HEK293 (cell line): Measurements from ENCODE around the gene HPS6.

Experiments
- GLIS1 ChIP-seq: fragments of 450-650 bp; formaldehyde crosslinking; IDR thresholded peaks from 2 replicates; pipeline ENCODE4 v1.5.1; 2016; ENCODE audit warnings: missing biosample characterization, missing genetic modification characterization
- KLF10 ChIP-seq: fragments of 450-650 bp; IDR thresholded peaks from 2 replicates; pipeline ENCODE4 v1.5.1; 2018; ENCODE audit warnings: missing biosample characterization, mild to moderate bottlenecking, missing genetic modification characterization
- PRDM1 ChIP-seq: fragments of 450-650 bp; formaldehyde crosslinking; IDR thresholded peaks from 2 replicates; pipeline ENCODE4; 2016; ENCODE audit warnings: missing biosample characterization, missing genetic modification characterization
- SCRT1 ChIP-seq: fragments of 450-650 bp; formaldehyde crosslinking; IDR thresholded peaks from 2 replicates; pipeline ENCODE4 v1.5.1; 2016; ENCODE audit warnings: missing biosample characterization, missing genetic modification characterization, borderline replicate concordance
- ZBTB7A ChIP-seq: fragments of 450-650 bp; formaldehyde crosslinking; IDR thresholded peaks from 2 replicates; pipeline ENCODE4 v1.5.1; 2016; ENCODE audit warnings: low read depth, missing biosample characterization, missing genetic modification characterization
- ZIC2 ChIP-seq: fragments of 450-650 bp; formaldehyde crosslinking; IDR thresholded peaks from 2 replicates; pipeline ENCODE4 v1.5.1; 2016; ENCODE audit warnings: missing biosample characterization, missing genetic modification characterization
- ZNF121 ChIP-seq: fragments of 450-650 bp; formaldehyde crosslinking; IDR thresholded peaks from 2 replicates; pipeline ENCODE4 v1.5.1; 2016; ENCODE audit warnings: missing biosample characterization, missing genetic modification characterization
- ZNF133 ChIP-seq: fragments of 450-650 bp; formaldehyde crosslinking; IDR thresholded peaks from 2 replicates; pipeline ENCODE4 v1.5.1; 2016; ENCODE audit warnings: missing biosample characterization, missing genetic modification characterization
- ZNF155 ChIP-seq: fragments of 450-650 bp; formaldehyde crosslinking; IDR thresholded peaks from 2 replicates; pipeline ENCODE4 v1.5.1; 2016; ENCODE audit warnings: missing biosample characterization, missing genetic modification characterization
- ZNF174 ChIP-seq: fragments of 450-650 bp; formaldehyde crosslinking; IDR thresholded peaks from 2 replicates; pipeline ENCODE4 v1.5.0; 2017; ENCODE audit warnings: missing biosample characterization, mild to moderate bottlenecking, missing genetic modification characterization
- ZNF202 ChIP-seq: fragments of 450-650 bp; formaldehyde crosslinking; IDR thresholded peaks from 2 replicates; pipeline ENCODE4 v1.5.1; 2016; ENCODE audit warnings: missing biosample characterization, missing genetic modification characterization, borderline replicate concordance
- ZNF211 ChIP-seq: fragments of 450-650 bp; formaldehyde crosslinking; IDR thresholded peaks from 2 replicates; pipeline ENCODE4 v1.5.1; 2016; ENCODE audit warnings: low read depth, missing biosample characterization, missing genetic modification characterization
- ZNF248 ChIP-seq: fragments of 450-650 bp; formaldehyde crosslinking; IDR thresholded peaks from 2 replicates; pipeline ENCODE4 v1.5.1; 2017; ENCODE audit warnings: missing biosample characterization, missing genetic modification characterization
- ZNF394 ChIP-seq: fragments of 450-650 bp; formaldehyde crosslinking; IDR thresholded peaks from 2 replicates; pipeline ENCODE4 v1.5.1; 2016; ENCODE audit warnings: missing biosample characterization, missing genetic modification characterization, mild to moderate bottlenecking, moderate library complexity, borderline replicate concordance
- ZNF416 ChIP-seq: fragments of 450-650 bp; formaldehyde crosslinking; IDR thresholded peaks from 2 replicates; pipeline ENCODE4 v1.5.1; 2016; ENCODE audit warnings: missing biosample characterization, missing genetic modification characterization
- ZNF521 ChIP-seq: fragments of 450-650 bp; formaldehyde crosslinking; IDR thresholded peaks from 2 replicates; pipeline ENCODE4 v1.5.1; 2017; ENCODE audit warnings: missing biosample characterization, mild to moderate bottlenecking, missing genetic modification characterization
- ZNF549 ChIP-seq: fragments of 450-650 bp; IDR thresholded peaks from 2 replicates; pipeline ENCODE4 v1.5.1; 2018; ENCODE audit warnings: missing biosample characterization, missing genetic modification characterization, mild to moderate bottlenecking, inconsistent platforms, moderate library complexity
- ZNF555 ChIP-seq: fragments of 450-650 bp; formaldehyde crosslinking; conservative IDR thresholded peaks from 2 replicates; pipeline ENCODE4 v1.5.1; 2017; ENCODE audit warnings: missing biosample characterization, mild to moderate bottlenecking, missing genetic modification characterization, inconsistent platforms
- ZNF677 ChIP-seq: fragments of 450-650 bp; IDR thresholded peaks from 2 replicates; pipeline ENCODE4 v1.5.0; 2018; ENCODE audit warnings: missing biosample characterization, mild to moderate bottlenecking, missing genetic modification characterization, moderate library complexity
- ZNF707 ChIP-seq: fragments of 450-650 bp; formaldehyde crosslinking; IDR thresholded peaks from 2 replicates; pipeline ENCODE4 v1.5.1; 2016; ENCODE audit warnings: missing biosample characterization, missing genetic modification characterization
- ZNF76 ChIP-seq: fragments of 450-650 bp; formaldehyde crosslinking; IDR thresholded peaks from 2 replicates; pipeline ENCODE4; 2016; ENCODE audit warnings: low read depth, missing biosample characterization, missing genetic modification characterization, borderline replicate concordance
- ZNF768 ChIP-seq: fragments of 450-650 bp; formaldehyde crosslinking; IDR thresholded peaks from 2 replicates; pipeline ENCODE4 v1.5.1; 2018; ENCODE audit warnings: missing biosample characterization, mild to moderate bottlenecking, missing genetic modification characterization
- ZNF792 ChIP-seq: fragments of 450-650 bp; formaldehyde crosslinking; IDR thresholded peaks from 2 replicates; pipeline ENCODE4 v1.5.1; 2016; ENCODE audit warnings: missing biosample characterization, missing genetic modification characterization
- ZNF843 ChIP-seq: fragments of 450-650 bp; formaldehyde crosslinking; IDR thresholded peaks from 2 replicates; pipeline ENCODE4 v1.5.1; 2016; ENCODE audit warnings: missing biosample characterization, missing genetic modification characterization
- ZSCAN23 ChIP-seq: fragments of 450-650 bp; formaldehyde crosslinking; IDR thresholded peaks from 2 replicates; pipeline ENCODE4 v1.5.1; 2016; ENCODE audit warnings: missing biosample characterization, missing genetic modification characterization
- TF ChIP-seq, protein P1 (sequence below): fragments of 450-650 bp; formaldehyde crosslinking; IDR thresholded peaks from 2 replicates; pipeline ENCODE4; 2016; ENCODE audit warnings: missing biosample characterization, missing genetic modification characterization
- TF ChIP-seq, protein P2 (sequence below): fragments of 450-650 bp; IDR thresholded peaks from 2 replicates; pipeline ENCODE4 v1.5.1; 2018; ENCODE audit warnings: missing biosample characterization, missing genetic modification characterization
- TF ChIP-seq, protein P3 (sequence below): fragments of 450-650 bp; formaldehyde crosslinking; conservative IDR thresholded peaks from 2 replicates; pipeline ENCODE4 v1.5.1; 2016; ENCODE audit warnings: low read depth, missing biosample characterization, missing genetic modification characterization
- TF ChIP-seq, protein P4 (sequence below): fragments of 450-650 bp; formaldehyde crosslinking; IDR thresholded peaks from 2 replicates; pipeline ENCODE4 v1.5.1; 2016; ENCODE audit warnings: missing biosample characterization, missing genetic modification characterization
- TF ChIP-seq, protein P5 (sequence below): fragments of 450-650 bp; formaldehyde crosslinking; IDR thresholded peaks from 2 replicates; pipeline ENCODE4 v1.5.1; 2016; ENCODE audit warnings: missing biosample characterization, missing genetic modification characterization, borderline replicate concordance

HPS6 gene

DNA sequence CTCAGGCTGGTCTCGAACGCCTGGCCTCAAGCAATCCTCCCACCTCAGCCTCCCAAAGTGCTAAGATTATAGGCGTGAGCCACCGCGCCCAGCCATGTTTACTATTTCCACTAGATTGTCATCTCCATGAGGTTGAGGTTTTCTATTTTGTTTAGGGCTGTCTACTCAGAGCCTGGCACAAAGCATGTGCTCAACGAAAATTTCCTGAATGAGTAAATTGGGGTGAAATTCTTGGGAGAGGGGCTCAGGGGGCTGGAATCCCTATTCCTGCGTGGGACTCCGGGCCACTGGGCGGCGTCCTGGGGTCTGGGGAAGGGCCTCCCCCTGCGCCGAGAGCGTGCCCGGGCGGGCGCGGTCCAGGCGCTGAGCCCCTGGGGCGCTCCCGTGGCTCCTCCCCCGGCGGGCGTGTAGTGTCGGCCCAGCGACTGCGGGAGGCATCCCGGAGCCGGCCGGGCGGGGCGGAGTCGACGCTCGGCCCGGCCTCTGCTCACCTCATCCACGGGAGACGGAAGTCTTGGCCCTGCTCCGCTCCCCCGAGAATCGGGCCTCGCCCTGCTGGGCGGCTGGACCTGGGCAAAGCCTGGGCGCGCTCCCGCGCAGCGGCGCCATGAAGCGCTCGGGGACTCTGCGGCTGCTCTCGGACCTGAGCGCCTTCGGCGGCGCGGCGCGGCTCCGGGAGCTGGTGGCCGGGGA is at the start of gene HPS6 (continued):
- TF ChIP-seq ZNF677 (tag by site-specific recombination), result no peak
- TF ChIP-seq ZNF707 (tag by site-specific recombination), result no peak
- TF ChIP-seq PRDM1, result no peak
- no peak for TF ChIP-seq ZNF248 (tag by site-specific recombination)
- TF ChIP-seq ZNF121 (tag by site-specific recombination), result no peak
- TF ChIP-seq ZNF155 (tag by site-specific recombination), result no peak
- TF ChIP-seq, protein P1, sequence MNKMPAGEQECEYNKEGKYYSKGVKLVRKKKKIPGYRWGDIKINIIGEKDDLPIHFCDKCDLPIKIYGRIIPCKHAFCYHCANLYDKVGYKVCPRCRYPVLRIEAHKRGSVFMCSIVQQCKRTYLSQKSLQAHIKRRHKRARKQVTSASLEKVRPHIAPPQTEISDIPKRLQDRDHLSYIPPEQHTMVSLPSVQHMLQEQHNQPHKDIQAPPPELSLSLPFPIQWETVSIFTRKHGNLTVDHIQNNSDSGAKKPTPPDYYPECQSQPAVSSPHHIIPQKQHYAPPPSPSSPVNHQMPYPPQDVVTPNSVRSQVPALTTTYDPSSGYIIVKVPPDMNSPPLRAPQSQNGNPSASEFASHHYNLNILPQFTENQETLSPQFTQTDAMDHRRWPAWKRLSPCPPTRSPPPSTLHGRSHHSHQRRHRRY (tag by site-specific recombination), result no peak
- no peak for TF ChIP-seq ZNF555 (tag by site-specific recombination)
- no peak for TF ChIP-seq ZNF768 (tag by site-specific recombination)
- TF ChIP-seq SCRT1 (tag by site-specific recombination), result no peak
- TF ChIP-seq ZNF174 (tag by site-specific recombination), result no peak
- TF ChIP-seq ZNF211, result no peak
- TF ChIP-seq ZNF792 (tag by site-specific recombination), result no peak
- TF ChIP-seq ZNF202 (tag by site-specific recombination), result no peak
- peak; percentile 93 for TF ChIP-seq GLIS1 (tag by site-specific recombination)
- TF ChIP-seq ZBTB7A, result no peak
- TF ChIP-seq KLF10 (tag by site-specific recombination), result peak; percentile 71
- TF ChIP-seq ZNF843 (tag by site-specific recombination), result no peak
- TF ChIP-seq, protein P2, sequence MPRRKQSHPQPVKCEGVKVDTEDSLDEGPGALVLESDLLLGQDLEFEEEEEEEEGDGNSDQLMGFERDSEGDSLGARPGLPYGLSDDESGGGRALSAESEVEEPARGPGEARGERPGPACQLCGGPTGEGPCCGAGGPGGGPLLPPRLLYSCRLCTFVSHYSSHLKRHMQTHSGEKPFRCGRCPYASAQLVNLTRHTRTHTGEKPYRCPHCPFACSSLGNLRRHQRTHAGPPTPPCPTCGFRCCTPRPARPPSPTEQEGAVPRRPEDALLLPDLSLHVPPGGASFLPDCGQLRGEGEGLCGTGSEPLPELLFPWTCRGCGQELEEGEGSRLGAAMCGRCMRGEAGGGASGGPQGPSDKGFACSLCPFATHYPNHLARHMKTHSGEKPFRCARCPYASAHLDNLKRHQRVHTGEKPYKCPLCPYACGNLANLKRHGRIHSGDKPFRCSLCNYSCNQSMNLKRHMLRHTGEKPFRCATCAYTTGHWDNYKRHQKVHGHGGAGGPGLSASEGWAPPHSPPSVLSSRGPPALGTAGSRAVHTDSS, result no peak
- TF ChIP-seq ZNF416 (tag by site-specific recombination), result no peak
- TF ChIP-seq ZSCAN23 (tag by site-specific recombination), result no peak
- peak; percentile 87 for TF ChIP-seq ZIC2 (tag by site-specific recombination)
- no peak for TF ChIP-seq ZNF394 (tag by site-specific recombination)
- TF ChIP-seq ZNF76 (tag by site-specific recombination), result no peak
- TF ChIP-seq ZNF549 (tag by site-specific recombination), result no peak
- TF ChIP-seq, protein P3, sequence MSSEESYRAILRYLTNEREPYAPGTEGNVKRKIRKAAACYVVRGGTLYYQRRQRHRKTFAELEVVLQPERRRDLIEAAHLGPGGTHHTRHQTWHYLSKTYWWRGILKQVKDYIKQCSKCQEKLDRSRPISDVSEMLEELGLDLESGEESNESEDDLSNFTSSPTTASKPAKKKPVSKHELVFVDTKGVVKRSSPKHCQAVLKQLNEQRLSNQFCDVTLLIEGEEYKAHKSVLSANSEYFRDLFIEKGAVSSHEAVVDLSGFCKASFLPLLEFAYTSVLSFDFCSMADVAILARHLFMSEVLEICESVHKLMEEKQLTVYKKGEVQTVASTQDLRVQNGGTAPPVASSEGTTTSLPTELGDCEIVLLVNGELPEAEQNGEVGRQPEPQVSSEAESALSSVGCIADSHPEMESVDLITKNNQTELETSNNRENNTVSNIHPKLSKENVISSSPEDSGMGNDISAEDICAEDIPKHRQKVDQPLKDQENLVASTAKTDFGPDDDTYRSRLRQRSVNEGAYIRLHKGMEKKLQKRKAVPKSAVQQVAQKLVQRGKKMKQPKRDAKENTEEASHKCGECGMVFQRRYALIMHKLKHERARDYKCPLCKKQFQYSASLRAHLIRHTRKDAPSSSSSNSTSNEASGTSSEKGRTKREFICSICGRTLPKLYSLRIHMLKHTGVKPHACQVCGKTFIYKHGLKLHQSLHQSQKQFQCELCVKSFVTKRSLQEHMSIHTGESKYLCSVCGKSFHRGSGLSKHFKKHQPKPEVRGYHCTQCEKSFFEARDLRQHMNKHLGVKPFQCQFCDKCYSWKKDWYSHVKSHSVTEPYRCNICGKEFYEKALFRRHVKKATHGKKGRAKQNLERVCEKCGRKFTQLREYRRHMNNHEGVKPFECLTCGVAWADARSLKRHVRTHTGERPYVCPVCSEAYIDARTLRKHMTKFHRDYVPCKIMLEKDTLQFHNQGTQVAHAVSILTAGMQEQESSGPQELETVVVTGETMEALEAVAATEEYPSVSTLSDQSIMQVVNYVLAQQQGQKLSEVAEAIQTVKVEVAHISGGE, result peak; percentile 41; the same call in 1 of the 2 replicates
- no peak for TF ChIP-seq ZNF521 (tag by site-specific recombination)
- TF ChIP-seq, protein P4, sequence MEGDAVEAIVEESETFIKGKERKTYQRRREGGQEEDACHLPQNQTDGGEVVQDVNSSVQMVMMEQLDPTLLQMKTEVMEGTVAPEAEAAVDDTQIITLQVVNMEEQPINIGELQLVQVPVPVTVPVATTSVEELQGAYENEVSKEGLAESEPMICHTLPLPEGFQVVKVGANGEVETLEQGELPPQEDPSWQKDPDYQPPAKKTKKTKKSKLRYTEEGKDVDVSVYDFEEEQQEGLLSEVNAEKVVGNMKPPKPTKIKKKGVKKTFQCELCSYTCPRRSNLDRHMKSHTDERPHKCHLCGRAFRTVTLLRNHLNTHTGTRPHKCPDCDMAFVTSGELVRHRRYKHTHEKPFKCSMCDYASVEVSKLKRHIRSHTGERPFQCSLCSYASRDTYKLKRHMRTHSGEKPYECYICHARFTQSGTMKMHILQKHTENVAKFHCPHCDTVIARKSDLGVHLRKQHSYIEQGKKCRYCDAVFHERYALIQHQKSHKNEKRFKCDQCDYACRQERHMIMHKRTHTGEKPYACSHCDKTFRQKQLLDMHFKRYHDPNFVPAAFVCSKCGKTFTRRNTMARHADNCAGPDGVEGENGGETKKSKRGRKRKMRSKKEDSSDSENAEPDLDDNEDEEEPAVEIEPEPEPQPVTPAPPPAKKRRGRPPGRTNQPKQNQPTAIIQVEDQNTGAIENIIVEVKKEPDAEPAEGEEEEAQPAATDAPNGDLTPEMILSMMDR (tag by site-specific recombination), result peak; percentile 72
- no peak for TF ChIP-seq ZNF133 (tag by site-specific recombination)
- TF ChIP-seq, protein P5, sequence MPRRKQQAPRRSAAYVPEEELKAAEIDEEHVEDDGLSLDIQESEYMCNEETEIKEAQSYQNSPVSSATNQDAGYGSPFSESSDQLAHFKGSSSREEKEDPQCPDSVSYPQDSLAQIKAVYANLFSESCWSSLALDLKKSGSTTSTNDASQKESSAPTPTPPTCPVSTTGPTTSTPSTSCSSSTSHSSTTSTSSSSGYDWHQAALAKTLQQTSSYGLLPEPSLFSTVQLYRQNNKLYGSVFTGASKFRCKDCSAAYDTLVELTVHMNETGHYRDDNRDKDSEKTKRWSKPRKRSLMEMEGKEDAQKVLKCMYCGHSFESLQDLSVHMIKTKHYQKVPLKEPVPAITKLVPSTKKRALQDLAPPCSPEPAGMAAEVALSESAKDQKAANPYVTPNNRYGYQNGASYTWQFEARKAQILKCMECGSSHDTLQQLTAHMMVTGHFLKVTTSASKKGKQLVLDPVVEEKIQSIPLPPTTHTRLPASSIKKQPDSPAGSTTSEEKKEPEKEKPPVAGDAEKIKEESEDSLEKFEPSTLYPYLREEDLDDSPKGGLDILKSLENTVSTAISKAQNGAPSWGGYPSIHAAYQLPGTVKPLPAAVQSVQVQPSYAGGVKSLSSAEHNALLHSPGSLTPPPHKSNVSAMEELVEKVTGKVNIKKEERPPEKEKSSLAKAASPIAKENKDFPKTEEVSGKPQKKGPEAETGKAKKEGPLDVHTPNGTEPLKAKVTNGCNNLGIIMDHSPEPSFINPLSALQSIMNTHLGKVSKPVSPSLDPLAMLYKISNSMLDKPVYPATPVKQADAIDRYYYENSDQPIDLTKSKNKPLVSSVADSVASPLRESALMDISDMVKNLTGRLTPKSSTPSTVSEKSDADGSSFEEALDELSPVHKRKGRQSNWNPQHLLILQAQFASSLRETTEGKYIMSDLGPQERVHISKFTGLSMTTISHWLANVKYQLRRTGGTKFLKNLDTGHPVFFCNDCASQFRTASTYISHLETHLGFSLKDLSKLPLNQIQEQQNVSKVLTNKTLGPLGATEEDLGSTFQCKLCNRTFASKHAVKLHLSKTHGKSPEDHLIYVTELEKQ, result no peak
